ENCODE measurements around the gene CISH.

DNA sequence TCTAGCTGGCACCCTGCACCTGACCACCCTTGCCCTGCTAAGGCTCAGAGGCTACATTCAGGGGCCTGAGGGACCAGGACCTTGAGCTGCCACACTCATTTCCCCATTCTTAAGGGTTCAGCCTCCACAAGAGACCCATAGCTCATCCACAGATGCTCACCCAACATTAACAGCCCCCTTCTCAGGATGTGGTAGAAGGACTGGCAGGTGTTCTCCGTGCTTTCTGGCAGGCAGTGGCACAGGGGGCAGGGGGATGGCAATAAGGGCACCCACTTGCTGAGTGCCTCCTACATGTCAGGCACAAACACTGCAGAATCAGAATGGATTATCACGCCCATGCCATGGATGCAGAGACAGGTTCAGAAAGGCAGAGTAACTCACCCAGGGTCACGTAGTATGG, 14.8 kb upstream of the CISH start:
- TF ChIP-seq, protein P1, sequence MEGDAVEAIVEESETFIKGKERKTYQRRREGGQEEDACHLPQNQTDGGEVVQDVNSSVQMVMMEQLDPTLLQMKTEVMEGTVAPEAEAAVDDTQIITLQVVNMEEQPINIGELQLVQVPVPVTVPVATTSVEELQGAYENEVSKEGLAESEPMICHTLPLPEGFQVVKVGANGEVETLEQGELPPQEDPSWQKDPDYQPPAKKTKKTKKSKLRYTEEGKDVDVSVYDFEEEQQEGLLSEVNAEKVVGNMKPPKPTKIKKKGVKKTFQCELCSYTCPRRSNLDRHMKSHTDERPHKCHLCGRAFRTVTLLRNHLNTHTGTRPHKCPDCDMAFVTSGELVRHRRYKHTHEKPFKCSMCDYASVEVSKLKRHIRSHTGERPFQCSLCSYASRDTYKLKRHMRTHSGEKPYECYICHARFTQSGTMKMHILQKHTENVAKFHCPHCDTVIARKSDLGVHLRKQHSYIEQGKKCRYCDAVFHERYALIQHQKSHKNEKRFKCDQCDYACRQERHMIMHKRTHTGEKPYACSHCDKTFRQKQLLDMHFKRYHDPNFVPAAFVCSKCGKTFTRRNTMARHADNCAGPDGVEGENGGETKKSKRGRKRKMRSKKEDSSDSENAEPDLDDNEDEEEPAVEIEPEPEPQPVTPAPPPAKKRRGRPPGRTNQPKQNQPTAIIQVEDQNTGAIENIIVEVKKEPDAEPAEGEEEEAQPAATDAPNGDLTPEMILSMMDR (IDR thresholded peaks at IDR 0.05), result no peak
- TF ChIP-seq EZH2 (IDR thresholded peaks at IDR 0.05), result no peak
